ENCODE data around the gene SMARCD3.

The SMARCD3 gene

GRCh38 chr7:151272877-151273276 lies 24.4 kb upstream of the SMARCD3 start:
- DNase-seq (ENCODE audit: low read depth, low spot score) = no peak

GRCh38 chr7:151272405-151272804 lies 23.9 kb upstream of the SMARCD3 start:
- no peak for DNase-seq (ENCODE audit: low read depth, low spot score)

GRCh38 chr7:151271699-151272355 lies 23.3 kb upstream of the SMARCD3 start:
- DNase-seq (ENCODE audit: low read depth, low spot score) = no peak

- no peak for DNase-seq (ENCODE audit: low read depth, low spot score)
Observed at GRCh38 chr7:151269511-151269910, 21.0 kb upstream of the SMARCD3 start.

GRCh38 chr7:151265351-151265931 lies 16.9 kb upstream of the SMARCD3 start:
- DNase-seq (ENCODE audit: low read depth, low spot score) = no peak

GRCh38 chr7:151264615-151265014 lies 16.1 kb upstream of the SMARCD3 start:
- DNase-seq (ENCODE audit: low read depth, low spot score) = no peak

GRCh38 chr7:151261529-151261928 lies 13.0 kb upstream of the SMARCD3 start:
- DNase-seq (ENCODE audit: low read depth, low spot score) = no peak

GRCh38 chr7:151260883-151261282 lies 12.4 kb upstream of the SMARCD3 start:
- DNase-seq (ENCODE audit: low read depth, low spot score) = no peak

GRCh38 chr7:151260471-151260870 lies 12.0 kb upstream of the SMARCD3 start:
- no peak for DNase-seq (ENCODE audit: low read depth, low spot score)

GRCh38 chr7:151257990-151258389 lies 9.5 kb upstream of the SMARCD3 start:
- no peak for DNase-seq (ENCODE audit: low read depth, low spot score)

- no peak for DNase-seq (ENCODE audit: low read depth, low spot score)
Observed at GRCh38 chr7:151256410-151257045, 8.0 kb upstream of the SMARCD3 start.

GRCh38 chr7:151255390-151255789 lies 6.9 kb upstream of the SMARCD3 start:
- DNase-seq (ENCODE audit: low read depth, low spot score) = no peak

- DNase-seq (ENCODE audit: low read depth, low spot score) = no peak
Observed at GRCh38 chr7:151254851-151255250, 6.4 kb upstream of the SMARCD3 start.

- no peak for DNase-seq (ENCODE audit: low read depth, low spot score)
Observed at GRCh38 chr7:151254316-151254715, 5.8 kb upstream of the SMARCD3 start.

- no peak for DNase-seq (ENCODE audit: low read depth, low spot score)
Observed at GRCh38 chr7:151252961-151253711, 4.6 kb upstream of the SMARCD3 start.

GRCh38 chr7:151252561-151252835 lies 4.0 kb upstream of the SMARCD3 start:
- DNase-seq (ENCODE audit: low read depth, low spot score) = no peak

GRCh38 chr7:151251689-151252560 lies 3.4 kb upstream of the SMARCD3 start:
- peak; percentile 39 for DNase-seq (ENCODE audit: low read depth, low spot score)

GRCh38 chr7:151251328-151251688 lies 2.8 kb upstream of the SMARCD3 start:
- DNase-seq (ENCODE audit: low read depth, low spot score) = no peak

- DNase-seq (ENCODE audit: low read depth, low spot score) = no peak
Observed at GRCh38 chr7:151250181-151251132, 2.0 kb upstream of the SMARCD3 start.

- no peak for DNase-seq (ENCODE audit: low read depth, low spot score)
Observed at GRCh38 chr7:151249732-151250072, 1.2 kb upstream of the SMARCD3 start.

All from brain pericyte (primary cell).